Right cardiac atrium (tissue), 5 donors: ENCODE data around the gene GJB3. TPM values are rescaled to one million over a fixed set of nuclear protein-coding genes. Genes with fewer than 3 reads are reported as not detected.

ENCODE experiments used
- ATAC-seq, 2 donors: fragments of 200-7000 bp; cut with Tn5 transposase; one replicate each; pipeline versions ENCODE4 v1.8.0 to v1.9.1; 2020; ENCODE audit warnings: moderate library complexity in 2 of 2, mild to moderate bottlenecking in 1 of 2
- DNase-seq, 3 donors: peaks; one replicate each; pipeline ENCODE4 v3.0.0-alpha.2; 2020
- H3K27ac ChIP-seq: one replicate; pipeline ENCODE4 v1.5.1; 2013; ENCODE audit warnings: mild to moderate bottlenecking, low read length, control low read depth, moderate library complexity
- H3K27me3 ChIP-seq: one replicate; pipeline ENCODE4 v1.6.1; 2013; ENCODE audit not compliant: control insufficient read depth, insufficient read depth
- H3K4me1 ChIP-seq: one replicate; pipeline ENCODE4 v1.6.1; 2013; ENCODE audit warnings: low read length; ENCODE audit not compliant: control insufficient read depth, insufficient read depth
- H3K4me3 ChIP-seq: one replicate; pipeline ENCODE4 v1.5.1; 2013; ENCODE audit warnings: low read length, control low read depth
- H3K9me3 ChIP-seq: one replicate; pipeline ENCODE4 v1.6.1; 2013; ENCODE audit warnings: low read length; ENCODE audit not compliant: control insufficient read depth
- WGBS: extraction: QIAGEN DNeasy Blood & Tissue Kit; methylation state at CpG from one replicate; pipeline ENCODE4 v1.1.7; 2013; 5-methylcytosine and 5-hydroxymethylcytosine counted together
- intact Hi-C, 4 donors: fragments of 100-400 bp; cut with DNase I; formaldehyde crosslinking; loops; one replicate each; pipeline versions ENCODE4 v1.11.0 to v1.14.0; 2022 to 2023
- polyA plus RNA-seq: library from polyadenylated mRNA; stranded (reverse); fragments of 200-250 nt; gene quantifications from one replicate; pipeline ENCODE4 v1.2.3, GENCODE V29; 2013
- total RNA-seq, 4 donors: library from RNA; stranded (reverse); fragmentation: NEBNext Ultra II Directional; extraction: Animal tissue kit (Norgen Biotek cat#: 25700); gene quantifications; one replicate each; pipeline ENCODE4 v1.2.1, GENCODE V29; 2021
- donor health status: healthy with polysubstance abuse.
- donor health status: DM: no; HTN: yes; CAD: no.
- donor health status: DM: no; HTN: no; CAD: no.
- donor health status: DM: no; HTN: yes; CAD: no; lungs with severe emphysema.
- donor health status: DM: yes; HTN: yes; CAD: no.

GJB3 gene
- total and polyA plus RNA-seq, 5 donors, result not detected

DNA sequence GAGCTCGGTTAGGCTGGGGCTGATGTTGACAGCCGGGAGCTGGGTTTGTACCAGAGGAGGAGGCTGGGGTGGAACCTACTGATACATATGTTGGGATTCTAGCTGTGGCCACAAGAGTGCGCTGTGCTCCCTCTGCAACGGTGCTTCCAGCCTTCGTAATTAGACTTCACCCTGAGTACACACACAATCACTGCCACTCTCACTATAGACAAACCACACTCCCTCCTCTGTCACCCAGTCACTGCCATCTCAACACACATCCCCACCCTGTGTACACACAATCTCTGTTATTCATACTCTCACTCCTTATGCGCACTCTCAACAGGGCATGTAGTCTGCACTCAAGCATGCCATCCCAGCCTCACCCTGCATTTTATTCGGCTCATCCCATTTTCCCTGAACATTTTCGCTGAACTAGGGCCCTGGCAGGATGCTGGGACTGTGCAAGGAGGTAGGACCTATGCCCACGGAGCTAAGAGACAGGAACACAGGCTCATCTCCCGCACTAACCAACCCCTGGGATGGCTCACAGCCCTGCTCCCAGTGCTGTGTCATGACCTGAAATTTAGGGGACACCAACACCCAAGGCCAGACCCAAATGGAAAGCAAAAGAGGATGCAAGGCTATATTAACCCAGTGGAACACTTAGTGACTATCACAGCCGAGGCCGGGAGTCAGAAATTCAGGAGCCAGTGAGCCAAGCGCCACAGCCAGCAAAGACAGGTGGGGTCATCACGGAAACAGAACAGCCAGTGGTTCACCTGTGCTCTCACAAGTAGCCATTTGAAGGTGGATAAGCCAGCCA lies 5.7 kb downstream of the GJB3 start:
- DNase-seq (peak; percentile 72 to 87 (median 80)), ATAC-seq (peak; percentile 78 to 80)
- no peak overlapping the region for H3K4me3 ChIP-seq
- H3K9me3 ChIP-seq, result no peaks in the 10 kb centered on the region
- no peaks in the 10 kb centered on the region for H3K27me3 ChIP-seq
- 50% methylated on average over 14 of the region's 14 CpGs for WGBS
- intact Hi-C loops, result loop anchor here in 3 of 4 donors (2.0 to 5.0 kb wide), 4 partner anchors 61 to 81 kb away; no protein-coding TSS in a partner anchor
- H3K4me1 ChIP-seq, result peaks cover 2% of the 10 kb centered on the region
- no peak overlapping the region for H3K27ac ChIP-seq

DNA sequence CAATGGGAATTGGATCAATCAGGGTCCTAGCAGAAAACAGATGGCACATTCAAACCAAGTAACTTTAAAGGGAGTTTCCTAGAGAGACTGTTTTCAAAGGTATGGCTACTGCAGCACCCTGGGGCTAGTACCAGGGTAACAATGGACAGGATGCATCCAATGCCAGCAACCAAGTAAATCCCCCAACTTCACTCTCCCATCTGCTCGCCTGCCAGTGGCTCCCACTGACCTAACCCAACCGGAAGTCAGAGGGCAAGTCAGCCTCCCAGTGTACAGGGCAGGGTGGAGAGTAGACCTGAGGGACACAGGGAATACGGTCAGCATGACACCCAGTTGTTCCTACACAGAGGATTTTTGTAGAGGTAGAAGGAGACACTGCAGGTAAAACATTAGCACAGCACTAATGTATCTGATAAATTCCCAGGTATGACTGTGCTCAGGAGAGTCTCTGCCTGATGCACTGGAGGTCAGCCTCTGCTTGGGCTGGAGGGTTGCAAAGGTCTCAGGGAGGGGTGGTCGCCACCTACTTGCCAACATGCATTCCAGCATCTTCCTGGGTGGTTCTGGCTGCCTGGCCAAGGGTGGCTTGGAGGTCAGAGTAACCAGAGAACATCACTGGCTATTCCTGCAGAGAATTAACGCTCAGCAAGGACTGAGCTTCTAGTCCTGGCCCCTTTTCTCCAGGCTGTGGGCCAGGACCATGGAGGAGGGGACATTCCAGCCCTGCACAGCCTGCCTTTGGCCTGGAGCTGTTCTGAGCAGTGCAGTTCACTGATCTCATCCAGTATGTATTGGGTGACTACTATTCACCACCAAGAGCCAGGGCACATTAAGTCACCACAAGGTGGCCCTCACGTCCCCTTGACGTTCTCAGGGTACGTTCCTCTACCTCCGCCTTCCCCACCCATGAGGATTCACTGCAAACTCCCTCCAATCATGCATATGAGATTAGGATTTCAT lies 6.7 kb downstream of the GJB3 start:
- 43% methylated on average over 9 of the region's 9 CpGs for WGBS
- intact Hi-C loops, result loop anchor here in 3 of 4 donors (2.0 to 5.0 kb wide), 4 partner anchors 60 to 80 kb away; no protein-coding TSS in a partner anchor
- ATAC-seq (peak in 1 of 2 donors; percentile 22), DNase-seq (peak in 1 of 3 donors; percentile 64)
- Histone ChIP-seq H3K4me1 (peaks cover 2% of the 10 kb centered on the region), H3K27me3 (no peaks in the 10 kb centered on the region), H3K4me3 (no peak overlapping the region), H3K27ac (no peak overlapping the region), H3K9me3 (no peaks in the 10 kb centered on the region)

DNA sequence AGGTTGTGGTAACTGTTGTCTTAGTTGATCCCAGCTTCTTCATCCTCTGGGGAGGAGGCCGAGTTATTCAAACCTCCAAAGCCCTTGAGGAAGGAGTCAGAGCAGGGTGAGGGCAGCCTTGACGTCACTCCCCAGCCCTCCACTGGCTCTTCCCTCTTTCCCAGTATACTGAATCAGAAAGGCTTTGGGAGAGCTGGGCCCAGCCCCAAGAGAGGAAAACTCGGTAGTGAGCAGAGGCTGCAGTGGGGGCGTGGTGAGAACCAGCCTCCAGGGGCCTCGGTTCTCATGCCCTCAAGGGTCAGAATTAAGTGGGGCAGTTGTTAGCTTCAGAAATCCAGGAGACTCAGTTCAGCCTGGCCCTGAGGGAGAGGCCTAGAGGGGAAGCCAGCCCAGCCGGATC lies 10.0 kb downstream of the GJB3 start:
- ATAC-seq (no peak), DNase-seq (peak; percentile 43 to 81 (median 64))
- Histone ChIP-seq H3K4me1 (peaks cover 2% of the 10 kb centered on the region), H3K9me3 (no peaks in the 10 kb centered on the region), H3K27ac (no peak overlapping the region), H3K27me3 (no peaks in the 10 kb centered on the region), H3K4me3 (no peak overlapping the region)
- 68% methylated on average over 6 of the region's 6 CpGs for WGBS
- intact Hi-C loops, result loop anchor here in 1 of 4 donors (5.0 kb wide), 1 partner anchor 56 kb away; no protein-coding TSS in a partner anchor

DNA sequence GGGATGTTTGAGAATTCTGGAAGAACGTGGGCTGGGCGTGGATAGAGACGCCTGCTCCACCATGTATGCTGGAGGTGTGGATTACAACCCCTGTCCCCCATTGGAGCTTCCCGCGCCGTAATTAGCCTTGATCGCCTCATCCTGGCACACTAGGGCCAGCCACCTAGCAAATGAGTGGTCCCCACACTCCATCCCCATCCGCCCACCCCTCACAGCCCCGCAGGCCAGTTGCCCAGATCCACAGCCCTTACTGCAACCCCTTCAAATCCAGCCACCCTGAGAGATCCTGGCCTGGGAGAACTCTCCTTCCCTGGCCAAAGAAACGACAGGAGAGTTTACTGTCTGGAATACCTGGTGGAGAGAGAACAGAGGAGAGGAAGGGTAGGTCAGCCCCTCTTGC lies 11.4 kb downstream of the GJB3 start:
- 48% methylated on average over 10 of the region's 10 CpGs for WGBS
- Histone ChIP-seq H3K4me3 (peak overlapping the region; percentile 45), H3K27me3 (no peaks in the 10 kb centered on the region), H3K4me1 (no peaks in the 10 kb centered on the region), H3K9me3 (no peaks in the 10 kb centered on the region), H3K27ac (no peak overlapping the region)
- ATAC-seq (peak in 1 of 2 donors; percentile 2), DNase-seq (peak in 1 of 3 donors; percentile 37)
- intact Hi-C loops, result loop anchor here in 1 of 4 donors (5.0 kb wide), 1 partner anchor 55 kb away; no protein-coding TSS in a partner anchor

DNA sequence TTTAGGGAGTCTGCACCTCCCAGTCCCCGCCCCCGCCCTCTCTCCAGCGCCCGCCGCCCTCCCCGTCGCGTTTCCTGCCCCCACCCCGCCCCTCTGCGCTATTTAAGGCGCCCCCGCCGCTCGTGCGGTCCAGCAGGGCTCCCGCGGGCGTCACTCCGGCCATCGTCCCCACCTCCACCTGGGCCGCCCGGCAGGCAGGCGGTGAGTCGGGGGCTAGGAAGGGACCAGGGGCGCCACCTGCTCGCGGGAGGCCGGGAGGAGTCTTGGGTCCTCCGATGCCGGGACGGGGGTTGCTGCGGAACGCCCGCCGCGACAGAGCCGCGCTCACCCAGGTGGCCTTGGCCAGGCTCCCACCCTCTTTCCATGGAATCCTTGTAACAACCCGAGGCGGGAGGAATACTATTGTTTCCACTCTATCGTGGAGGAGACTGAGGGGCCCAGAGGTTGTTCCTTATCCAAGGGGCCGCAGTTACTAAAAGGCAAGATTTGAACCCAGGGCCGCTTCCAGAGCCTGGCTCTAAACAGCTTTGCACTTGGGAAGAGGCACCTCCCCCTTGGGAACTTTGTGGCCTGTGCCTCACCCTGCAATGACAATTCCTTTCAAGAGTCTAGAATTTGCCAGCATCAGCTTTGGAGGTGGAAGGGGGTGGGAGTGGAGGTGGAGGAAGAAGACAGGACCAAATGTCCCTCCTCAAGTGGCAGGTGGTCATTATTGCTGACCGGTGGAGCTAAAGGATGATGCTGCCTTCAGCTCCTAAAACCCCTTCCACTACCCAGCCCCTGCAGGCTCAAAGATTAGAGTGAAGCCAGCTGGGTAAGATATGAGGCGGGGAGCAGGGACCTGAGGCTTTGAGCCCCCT lies 12.1 kb downstream of the GJB3 start, which contains the start of gene GJA4:
TSS of gene GJA4 (plus strand) at position 132 of the 860 bp plus-strand sequence. CDS start 1,215 bp downstream, outside the sequence.
- Histone ChIP-seq H3K9me3 (no peaks in the 10 kb centered on the region), H3K27me3 (no peaks in the 10 kb centered on the region), H3K4me1 (no peaks in the 10 kb centered on the region), H3K4me3 (peak within 1 kb of the TSS; percentile 45), H3K27ac (peak within 1 kb of the TSS; percentile 15)
- DNase-seq (peak; percentile 40 to 83 (median 72)), ATAC-seq (peak; percentile 44 to 70)
- 8% methylated on average over 45 of the region's 45 CpGs for WGBS
- intact Hi-C loops, result loop anchor here in 1 of 4 donors (5.0 kb wide), 1 partner anchor 54 kb away; no protein-coding TSS in a partner anchor

DNA sequence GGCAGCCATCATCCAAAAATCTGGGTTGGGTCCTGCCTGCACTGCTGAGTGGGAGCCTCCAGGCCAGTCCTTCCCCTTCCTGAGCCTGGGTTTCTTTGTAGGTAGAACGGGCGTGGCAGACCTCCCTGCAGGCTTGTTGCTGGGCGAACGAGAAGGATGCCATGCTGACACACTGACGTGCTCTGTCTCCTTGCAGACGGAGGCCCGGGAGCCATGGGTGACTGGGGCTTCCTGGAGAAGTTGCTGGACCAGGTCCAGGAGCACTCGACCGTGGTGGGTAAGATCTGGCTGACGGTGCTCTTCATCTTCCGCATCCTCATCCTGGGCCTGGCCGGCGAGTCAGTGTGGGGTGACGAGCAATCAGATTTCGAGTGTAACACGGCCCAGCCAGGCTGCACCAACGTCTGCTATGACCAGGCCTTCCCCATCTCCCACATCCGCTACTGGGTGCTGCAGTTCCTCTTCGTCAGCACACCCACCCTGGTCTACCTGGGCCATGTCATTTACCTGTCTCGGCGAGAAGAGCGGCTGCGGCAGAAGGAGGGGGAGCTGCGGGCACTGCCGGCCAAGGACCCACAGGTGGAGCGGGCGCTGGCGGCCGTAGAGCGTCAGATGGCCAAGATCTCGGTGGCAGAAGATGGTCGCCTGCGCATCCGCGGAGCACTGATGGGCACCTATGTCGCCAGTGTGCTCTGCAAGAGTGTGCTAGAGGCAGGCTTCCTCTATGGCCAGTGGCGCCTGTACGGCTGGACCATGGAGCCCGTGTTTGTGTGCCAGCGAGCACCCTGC lies 13.2 kb downstream of the GJB3 start:
- peaks cover 2% of the 10 kb centered on the region for H3K4me1 ChIP-seq
- H3K27ac ChIP-seq, result peak overlapping the region; percentile 15
- 86% methylated on average over 40 of the region's 40 CpGs for WGBS
- DNase-seq, result peak in 1 of 3 donors; percentile 49
- no peaks in the 10 kb centered on the region for H3K27me3 ChIP-seq
- no peaks in the 10 kb centered on the region for H3K9me3 ChIP-seq
- peak in 1 of 2 donors; percentile 3 for ATAC-seq
- peak overlapping the region; percentile 45 for H3K4me3 ChIP-seq
- intact Hi-C loops, result loop anchor here in 1 of 4 donors (5.0 kb wide), 1 partner anchor 53 kb away; no protein-coding TSS in a partner anchor

DNA sequence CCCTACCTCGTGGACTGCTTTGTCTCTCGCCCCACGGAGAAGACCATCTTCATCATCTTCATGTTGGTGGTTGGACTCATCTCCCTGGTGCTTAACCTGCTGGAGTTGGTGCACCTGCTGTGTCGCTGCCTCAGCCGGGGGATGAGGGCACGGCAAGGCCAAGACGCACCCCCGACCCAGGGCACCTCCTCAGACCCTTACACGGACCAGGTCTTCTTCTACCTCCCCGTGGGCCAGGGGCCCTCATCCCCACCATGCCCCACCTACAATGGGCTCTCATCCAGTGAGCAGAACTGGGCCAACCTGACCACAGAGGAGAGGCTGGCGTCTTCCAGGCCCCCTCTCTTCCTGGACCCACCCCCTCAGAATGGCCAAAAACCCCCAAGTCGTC lies 13.8 kb downstream of the GJB3 start:
- H3K9me3 ChIP-seq, result no peaks in the 10 kb centered on the region
- H3K4me1 ChIP-seq, result peaks cover 2% of the 10 kb centered on the region
- intact Hi-C loops, result loop anchor here in 1 of 4 donors (5.0 kb wide), 1 partner anchor 53 kb away; no protein-coding TSS in a partner anchor
- no peaks in the 10 kb centered on the region for H3K27me3 ChIP-seq
- no peak for ATAC-seq
- no peak for DNase-seq
- no peak overlapping the region for H3K4me3 ChIP-seq
- 82% methylated on average over 12 of the region's 12 CpGs for WGBS
- no peak overlapping the region for H3K27ac ChIP-seq

DNA sequence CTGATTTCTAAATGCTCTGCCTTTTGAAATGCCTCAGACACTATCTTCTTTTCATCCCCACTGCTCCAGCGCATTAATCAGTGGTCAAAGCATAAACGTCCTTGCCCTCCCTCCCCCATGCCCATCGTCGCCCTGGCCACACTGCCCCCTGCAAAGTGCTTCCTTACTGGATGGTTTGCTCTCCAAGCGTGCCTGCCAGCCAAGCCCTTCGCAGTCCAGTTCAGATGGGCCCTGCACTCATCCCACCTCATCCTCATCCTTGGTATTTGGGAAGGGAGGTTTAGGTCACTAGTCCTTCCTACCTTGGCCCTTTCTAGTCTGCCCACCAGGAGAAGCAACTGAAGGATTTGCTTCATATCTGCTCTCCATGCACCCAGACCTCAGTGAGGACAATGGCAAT lies 14.9 kb downstream of the GJB3 start:
- Histone ChIP-seq H3K4me1 (peaks cover 2% of the 10 kb centered on the region), H3K27ac (no peak overlapping the region), H3K4me3 (peak overlapping the region; percentile 20), H3K27me3 (no peaks in the 10 kb centered on the region), H3K9me3 (no peaks in the 10 kb centered on the region)
- 68% methylated on average over 6 of the region's 6 CpGs for WGBS
- no peak for DNase-seq
- intact Hi-C loops, result no loop called here
- ATAC-seq, result no peak

DNA sequence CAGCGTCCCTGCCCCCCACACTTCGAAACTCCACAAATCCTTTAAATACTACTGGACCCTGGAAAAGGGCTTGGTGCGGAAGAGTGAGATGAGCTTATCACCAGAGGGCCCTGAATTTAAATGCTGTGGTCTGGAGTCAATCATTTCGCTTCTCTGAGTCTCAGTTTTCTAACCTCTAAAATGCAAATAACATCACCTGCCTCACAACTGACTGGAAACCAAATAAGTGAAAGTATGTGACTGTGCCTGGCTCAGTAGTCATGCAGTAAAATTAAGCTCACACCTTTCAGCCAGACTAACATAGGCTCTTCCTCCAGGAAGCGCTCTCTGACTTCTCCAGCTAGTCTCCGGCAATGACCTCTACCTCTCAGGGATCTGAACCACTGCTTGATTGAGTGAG lies 16.0 kb downstream of the GJB3 start:
- no peak overlapping the region for H3K27ac ChIP-seq
- peak overlapping the region; percentile 5 for H3K4me3 ChIP-seq
- ATAC-seq (no peak), DNase-seq (no peak)
- peaks cover 2% of the 10 kb centered on the region for H3K4me1 ChIP-seq
- H3K9me3 ChIP-seq, result no peaks in the 10 kb centered on the region
- WGBS, result 78% methylated on average over 6 of the region's 6 CpGs
- no peaks in the 10 kb centered on the region for H3K27me3 ChIP-seq
- intact Hi-C loops, result no loop called here
